Islet of Langerhans (tissue), 1 donor: ENCODE data around the gene BTBD18.

ENCODE experiments used
- FAIRE-seq: peaks from one replicate; lab custom pipeline; 2011; peaks lifted over from hg19 to GRCh38; lab: Jason Lieb, UNC

The BTBD18 gene, protein sequence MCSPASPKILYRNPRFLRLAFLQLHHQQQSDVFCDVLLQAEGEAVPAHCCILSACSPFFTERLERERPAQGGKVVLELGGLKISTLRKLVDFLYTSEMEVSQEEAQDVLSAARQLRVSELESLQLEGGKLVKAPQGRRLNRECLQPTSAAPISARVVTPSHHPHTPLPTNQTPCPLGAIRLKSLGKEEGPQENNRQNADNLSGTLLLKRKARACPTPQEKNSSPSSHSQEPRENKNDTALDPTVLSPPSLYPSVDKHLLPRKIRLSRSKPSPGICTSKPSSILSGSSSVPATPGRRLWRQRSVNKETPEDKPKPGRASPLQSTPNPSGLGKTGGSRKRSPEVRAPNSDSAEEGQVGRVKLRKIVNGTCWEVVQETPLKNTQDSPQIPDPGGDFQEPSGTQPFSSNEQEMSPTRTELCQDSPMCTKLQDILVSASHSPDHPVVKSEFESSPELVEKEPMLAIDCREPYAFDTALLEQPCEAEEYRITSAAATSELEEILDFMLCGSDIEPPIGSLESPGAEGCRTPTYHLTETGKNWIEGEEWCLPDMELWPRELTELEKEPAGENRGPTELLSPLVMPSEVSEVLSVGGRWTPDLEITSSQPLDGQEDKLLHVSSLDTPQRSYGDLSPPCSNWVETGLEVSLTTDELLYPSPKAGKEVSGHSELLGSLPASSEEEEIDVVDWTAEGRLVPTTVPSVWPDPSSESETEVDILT

GRCh38 chr11:57751676-57752253 is at the start of gene BTBD18:
TSS of gene BTBD18 (minus strand) at chr11:57751819. CDS start at chr11:57751188, 631 bp downstream.
- FAIRE-seq = peak; percentile 61

DNA sequence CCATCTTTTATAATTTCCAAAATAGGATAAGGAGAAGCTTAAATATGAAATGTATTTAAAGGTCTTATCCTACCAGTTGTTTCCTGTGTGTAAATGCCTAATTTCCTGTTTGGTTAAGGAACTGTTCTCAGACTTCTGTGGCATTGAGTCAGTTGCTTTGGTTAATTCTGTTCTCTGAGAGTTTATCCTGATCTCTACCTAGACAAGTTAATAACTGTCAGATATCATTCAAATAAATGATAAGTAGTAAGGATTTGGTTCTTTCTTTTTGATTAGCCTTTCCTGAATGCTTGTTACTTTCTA is 49.5 kb upstream of the BTBD18 start:
- no peak for FAIRE-seq

DNA sequence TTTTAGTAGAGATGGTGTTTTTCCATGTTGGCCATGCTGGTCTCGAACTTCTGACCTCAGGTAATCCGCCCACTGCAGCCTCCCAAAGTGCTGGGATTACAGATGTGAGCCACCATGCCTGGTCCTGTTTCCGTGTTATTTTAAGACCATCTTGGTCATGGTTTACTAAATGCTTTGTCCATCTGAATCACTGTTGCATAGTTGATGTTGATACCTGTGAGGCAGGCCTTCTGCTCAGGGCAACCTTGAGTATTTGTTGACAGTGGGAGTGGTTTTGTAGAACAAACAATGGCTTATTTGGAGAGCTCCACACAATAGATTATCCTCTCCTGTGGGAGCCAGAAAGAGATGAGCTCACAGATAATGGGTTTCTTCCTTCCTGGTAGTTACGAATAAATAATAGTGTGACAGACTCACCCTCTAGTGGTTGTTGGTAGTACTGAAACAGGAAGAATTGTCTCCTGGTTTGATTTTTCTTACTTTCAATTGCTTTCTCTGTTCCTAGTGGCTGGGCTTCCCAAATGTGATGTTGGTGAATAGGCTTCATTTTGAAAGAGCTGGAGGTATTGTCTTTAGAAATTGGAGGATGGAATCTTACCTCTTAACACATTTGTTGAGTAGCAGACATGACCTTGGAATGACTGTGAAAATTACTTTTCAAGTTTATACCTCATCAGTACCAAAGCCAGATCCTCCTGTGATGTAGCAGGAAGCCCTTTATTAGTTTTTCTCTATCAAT is 49.0 kb upstream of the BTBD18 start:
- FAIRE-seq = peak; percentile 98

GRCh38 chr11:57798905-57799559 is 47.4 kb upstream of the BTBD18 start:
- FAIRE-seq = no peak

DNA sequence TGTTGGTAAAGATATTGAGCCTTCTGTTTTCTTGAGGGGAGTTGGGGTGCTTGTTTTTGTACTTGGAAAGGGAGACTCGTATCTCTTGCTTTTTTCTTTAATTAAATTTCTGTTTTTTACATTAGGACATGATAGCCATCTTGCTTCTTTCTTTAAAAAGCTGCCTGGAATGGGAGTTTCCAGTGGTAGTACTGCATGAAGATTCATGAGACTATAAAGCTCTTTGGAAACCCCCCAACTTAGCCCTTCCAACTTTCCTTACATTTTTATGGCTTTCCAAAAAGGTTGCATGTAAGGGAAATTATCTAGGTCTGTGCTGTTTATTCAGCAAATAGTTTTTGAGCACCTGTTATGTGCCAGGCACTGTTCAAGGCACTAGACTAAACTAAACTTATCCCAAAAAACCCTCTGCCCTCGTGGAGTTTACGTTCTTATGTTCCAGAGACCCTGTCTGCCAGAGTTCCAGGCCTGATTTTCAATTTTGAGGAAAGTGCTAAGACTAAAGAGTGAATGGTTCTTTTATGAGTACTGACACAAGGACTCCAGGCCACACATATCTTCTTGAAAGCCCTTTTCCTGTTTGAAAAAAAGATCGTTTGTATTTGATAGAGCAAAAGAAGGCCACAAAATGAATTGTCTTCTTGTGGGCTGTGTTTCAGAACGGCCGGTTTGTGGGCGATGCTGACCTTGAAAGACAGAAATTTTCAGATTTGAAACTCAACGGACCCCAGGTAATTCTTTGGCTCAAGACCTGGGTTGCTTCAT is 41.9 kb upstream of the BTBD18 start:
- FAIRE-seq = no peak

- no peak for FAIRE-seq
Observed at GRCh38 chr11:57792870-57793269, 41.3 kb upstream of the BTBD18 start.

- no peak for FAIRE-seq
Observed at GRCh38 chr11:57792060-57792541, 40.5 kb upstream of the BTBD18 start.

DNA sequence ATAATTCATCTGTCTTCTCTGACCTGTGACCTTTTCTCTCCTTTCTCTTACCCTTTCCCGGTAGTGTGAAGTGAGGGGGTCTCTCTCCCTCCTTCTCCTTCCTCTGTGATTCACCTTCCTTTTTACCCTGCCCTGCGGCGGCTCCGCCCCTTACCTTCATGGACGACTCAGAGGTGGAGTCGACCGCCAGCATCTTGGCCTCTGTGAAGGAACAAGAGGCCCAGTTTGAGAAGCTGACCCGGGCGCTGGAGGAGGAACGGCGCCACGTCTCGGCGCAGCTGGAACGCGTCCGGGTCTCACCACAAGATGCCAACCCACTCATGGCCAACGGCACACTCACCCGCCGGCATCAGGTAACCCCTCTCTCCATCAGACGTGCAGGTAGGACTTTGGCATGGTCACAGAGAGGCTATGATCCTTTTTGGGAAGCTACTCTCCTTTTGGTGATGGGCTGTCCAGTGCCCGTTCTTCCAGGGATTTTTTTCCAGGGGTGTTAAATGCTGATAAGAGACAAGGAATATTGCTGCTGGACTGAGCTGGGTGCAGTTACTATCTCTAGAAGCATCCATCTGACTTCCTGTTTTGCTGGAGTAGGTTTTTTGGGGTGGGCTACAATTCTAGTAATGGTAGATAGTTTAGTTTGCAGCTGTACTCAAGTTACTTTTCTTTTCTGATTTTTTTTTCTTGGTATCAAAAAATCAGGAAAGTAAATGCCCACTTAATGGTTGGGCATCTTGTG is 39.9 kb upstream of the BTBD18 start:
- FAIRE-seq = no peak

- FAIRE-seq = no peak
Observed at GRCh38 chr11:57788703-57789088, 37.1 kb upstream of the BTBD18 start.

DNA sequence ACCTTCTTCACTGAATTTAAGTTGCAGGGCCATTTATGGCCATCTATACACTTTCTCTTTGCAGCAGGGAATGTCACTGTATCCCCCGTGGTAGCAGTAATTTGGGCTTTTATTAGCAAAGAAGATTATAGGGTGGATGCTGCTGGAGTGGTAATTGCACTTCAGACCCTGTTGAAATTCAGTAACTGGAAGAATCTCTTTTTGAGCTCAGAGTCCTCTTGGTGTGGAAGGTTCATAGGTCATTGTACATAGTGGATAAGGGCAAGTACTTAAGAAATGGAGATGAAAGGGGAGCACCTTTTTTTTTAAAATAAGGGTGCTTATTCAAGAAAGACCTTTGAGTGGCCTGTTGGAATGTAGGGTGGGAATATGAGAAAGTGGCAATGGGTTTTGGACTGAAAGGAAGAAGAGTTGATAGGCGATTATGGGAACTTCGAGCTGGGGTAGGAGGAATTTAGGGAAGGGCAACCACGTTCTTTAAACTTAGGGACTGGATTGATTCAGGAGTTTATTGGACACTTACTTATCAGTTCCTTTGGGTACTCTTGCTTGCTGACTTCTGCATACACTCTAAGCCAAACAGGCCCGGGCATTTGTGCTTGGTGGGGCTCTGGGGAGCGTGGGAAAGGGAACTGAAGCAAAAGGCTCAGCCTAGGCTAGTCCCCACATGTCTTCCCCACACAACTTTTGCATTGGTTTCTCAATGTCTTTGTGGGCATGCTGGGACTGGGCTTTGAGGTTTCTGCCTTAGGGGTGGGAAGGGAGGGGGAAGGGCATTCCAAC is 36.5 kb upstream of the BTBD18 start:
- no peak for FAIRE-seq

DNA sequence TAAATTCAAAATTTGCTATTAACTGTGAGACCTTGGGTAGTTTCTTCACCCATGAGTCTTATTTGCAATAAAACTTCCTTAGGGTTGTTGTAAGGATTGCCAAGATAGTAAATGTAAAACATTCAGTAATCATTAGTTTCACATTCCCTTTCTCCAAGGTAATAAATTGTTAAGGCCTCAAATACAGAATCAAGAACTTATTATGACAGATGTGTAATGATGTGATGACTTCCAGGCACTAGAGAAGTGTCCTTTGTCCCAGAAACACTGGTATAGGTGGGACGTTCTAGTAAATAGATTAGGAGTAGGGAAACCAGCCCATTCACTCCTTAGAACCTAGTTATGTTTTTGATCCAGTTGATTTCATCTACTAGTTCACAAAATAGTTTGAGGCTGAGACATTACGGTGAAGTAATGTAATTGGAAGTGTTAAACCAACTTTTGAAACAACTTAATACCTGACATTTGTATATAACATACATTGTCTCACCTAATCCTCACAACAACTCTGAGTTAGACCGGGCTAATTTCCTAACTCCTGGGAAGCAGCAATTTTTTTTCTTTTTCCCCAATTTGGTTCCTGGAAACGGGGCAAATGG is 35.5 kb upstream of the BTBD18 start:
- no peak for FAIRE-seq

- no peak for FAIRE-seq
Observed at GRCh38 chr11:57786436-57786835, 34.8 kb upstream of the BTBD18 start.

DNA sequence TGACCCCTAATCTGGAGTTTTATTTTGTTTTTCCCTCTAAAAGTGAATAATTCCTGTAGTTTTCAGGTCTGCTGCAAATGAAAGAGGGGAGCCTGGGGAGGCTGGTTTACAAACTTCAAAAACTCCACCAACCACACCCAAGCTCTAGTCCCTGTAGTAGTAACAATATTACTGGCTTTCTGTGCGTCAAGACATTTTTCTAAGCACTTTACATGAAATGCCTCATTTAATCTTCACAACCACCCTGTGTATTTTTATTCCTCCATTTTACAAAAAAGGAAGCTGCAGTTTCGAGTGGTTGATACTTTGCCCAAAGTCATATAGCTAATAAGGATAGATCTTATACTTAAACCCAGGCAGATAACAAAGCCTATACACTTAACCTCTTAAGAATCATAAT is 33.5 kb upstream of the BTBD18 start:
- FAIRE-seq = no peak

GRCh38 chr11:57781529-57781943 is 29.9 kb upstream of the BTBD18 start:
- no peak for FAIRE-seq

- no peak for FAIRE-seq
Observed at GRCh38 chr11:57779276-57779675, 27.7 kb upstream of the BTBD18 start.

GRCh38 chr11:57778318-57779037 is 26.9 kb upstream of the BTBD18 start:
- FAIRE-seq = no peak

DNA sequence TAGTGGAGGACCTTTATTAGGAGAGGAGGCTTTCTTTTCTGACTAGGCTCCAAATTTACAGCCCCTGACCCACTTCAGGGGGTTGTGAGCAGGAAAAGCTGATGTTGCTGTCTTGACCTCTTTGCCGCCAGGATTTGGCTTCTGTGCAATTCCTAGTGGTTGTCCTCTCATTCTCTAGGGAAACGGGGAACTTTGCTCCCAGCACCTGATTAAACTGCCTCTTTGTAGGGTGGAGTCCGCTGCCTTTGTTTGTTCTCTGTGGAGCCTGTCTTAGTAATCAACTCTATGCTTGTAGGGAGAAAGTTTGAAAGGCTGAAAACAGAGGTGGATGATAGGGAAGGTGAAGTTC is 26.3 kb upstream of the BTBD18 start:
- FAIRE-seq = no peak

- no peak for FAIRE-seq
Observed at GRCh38 chr11:57776577-57777210, 25.1 kb upstream of the BTBD18 start.
